Adrenal gland (tissue), 5 donors: ENCODE results near the gene HIVEP1.

Experiments
- CTCF ChIP-seq, 6 experiments: fragments of 450-650 bp in 4 of 6; fragments of 200-600 bp in 2 of 6; sonication (generic) in 1 of 6; IDR thresholded peaks; 1 replicate in 5 of 6; 2 replicates in 1 of 6; pipeline versions ENCODE4 v1.5.1 to v1.8.0; 2016 to 2021; ENCODE audit warnings: antibody characterized with exemption in 6 of 6, mild to moderate bottlenecking in 2 of 6, moderate library complexity in 1 of 6
- POLR2A ChIP-seq, 2 donors: fragments of 450-650 bp; IDR thresholded peaks; one replicate each; pipeline ENCODE4 v1.6.1; 2017; ENCODE audit warnings: antibody characterized with exemption in 2 of 2, mild to moderate bottlenecking in 2 of 2, moderate library complexity in 1 of 2
- donor health status: DM: no; HTN: no; CAD: no.

GRCh38 chr6:12062605-12063004 is 50.5 kb downstream of the HIVEP1 start:
- TF ChIP-seq CTCF (IDR thresholded peaks at IDR 0.05) (no peak), POLR2A (IDR thresholded peaks at IDR 0.05) (no peak)
